ENCODE data around the gene LRRC56.

The LRRC56 gene

DNA sequence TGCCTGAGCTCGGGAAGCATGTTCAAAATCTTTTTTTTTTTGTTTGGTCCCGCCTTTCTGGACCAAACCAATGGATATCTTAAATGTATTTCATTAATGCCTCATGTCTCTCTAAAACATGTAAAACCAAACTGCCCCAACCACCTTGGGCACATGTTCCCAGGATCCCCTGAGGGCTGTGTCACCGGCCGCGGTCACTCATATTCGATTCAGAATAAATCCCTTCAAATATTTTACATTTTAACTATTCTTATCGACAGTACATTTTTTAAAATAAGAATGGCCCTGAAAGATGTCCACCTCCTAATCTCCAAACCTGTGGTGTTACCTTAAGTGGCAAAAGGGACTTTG lies 32.4 kb upstream of the LRRC56 start:
- ChIA-PET CTCF (interaction anchor here (0.7 to 1.6 kb wide), 3 partner anchors 14 to 1895 kb away, joined by 3 to 6 read pairs (median 3); no protein-coding TSS in a partner anchor), POLR2A (ENCODE audit: low non-redundant PET) (interaction anchor here (1.0 kb wide), 1 partner anchor 44 kb away, joined by 3 read pairs; no protein-coding TSS in a partner anchor)
- H3K27ac ChIP-seq = peak overlapping the region; percentile 98
- no peak for TF ChIP-seq CTCF (conservative IDR thresholded peaks at IDR 0.05; ENCODE audit: low read depth)
- DNase-seq (ENCODE audit: low spot score) = no peak

GRCh38 chr11:506238-506994 lies 30.9 kb upstream of the LRRC56 start:
- POLR2A ChIA-PET (ENCODE audit: low non-redundant PET) = interaction anchor here (0.6 to 1.3 kb wide), 3 partner anchors 9 to 64 kb away, joined by 4 to 7 read pairs (median 6); no protein-coding TSS in a partner anchor
- H3K27ac ChIP-seq = peak overlapping the region; percentile 98
- CTCF ChIA-PET = interaction anchor here (0.8 to 1.0 kb wide), 3 partner anchors 9 to 56 kb away, joined by 3 to 4 read pairs (median 3); no protein-coding TSS in a partner anchor
- peak; percentile 93 for DNase-seq (ENCODE audit: low spot score)
- TF ChIP-seq CTCF (conservative IDR thresholded peaks at IDR 0.05; ENCODE audit: low read depth) = no peak

DNA sequence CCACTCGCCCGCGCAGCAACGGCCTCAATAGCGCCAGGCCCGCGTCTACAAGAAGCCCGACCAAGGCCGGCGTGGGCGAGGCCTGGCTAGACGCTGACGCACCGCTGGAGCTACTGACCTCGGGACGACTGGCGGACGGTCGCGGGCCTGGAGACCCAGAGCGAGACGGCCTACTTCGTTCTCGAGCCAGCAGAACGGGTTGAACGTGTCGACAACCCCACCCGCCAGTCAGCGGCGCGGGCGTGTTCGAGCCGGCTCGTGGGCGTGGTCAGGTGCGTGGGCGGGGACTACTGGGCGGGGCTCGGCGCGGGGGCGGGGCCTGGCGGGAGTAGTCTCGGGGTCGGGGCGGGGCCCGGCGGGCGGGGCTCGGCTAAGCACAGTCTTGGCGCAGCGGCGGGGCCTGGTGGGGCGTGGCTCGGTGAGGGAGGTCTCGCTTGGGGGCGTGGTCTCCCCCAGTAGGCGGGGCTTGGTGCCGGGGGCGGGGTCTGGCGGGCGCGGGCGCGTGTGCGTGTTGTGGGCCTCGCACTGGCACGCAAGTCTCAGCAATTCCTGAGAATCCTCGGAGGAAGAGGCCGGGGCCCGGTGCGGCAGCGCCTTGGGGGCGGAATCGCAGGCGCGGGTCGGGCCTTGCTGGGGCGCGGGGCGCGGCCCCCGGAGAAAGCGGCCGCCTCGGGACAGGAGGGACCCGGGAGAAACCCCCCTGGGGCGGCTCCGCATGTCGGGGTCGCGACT lies 30.2 kb upstream of the LRRC56 start, which contains the start of gene RNH1:
RNH1 (minus strand) TSS at position 248 of the 732 bp plus-strand sequence. CDS start 5,080 bp downstream, outside the sequence.
- ChIA-PET CTCF (interaction anchor here (0.8 to 1.0 kb wide), 3 partner anchors 8 to 57 kb away, joined by 3 to 4 read pairs (median 3); no protein-coding TSS in a partner anchor), POLR2A (ENCODE audit: low non-redundant PET) (interaction anchor here (0.6 to 1.3 kb wide), 3 partner anchors 8 to 63 kb away, joined by 4 to 7 read pairs (median 6); no protein-coding TSS in a partner anchor)
- no peak for TF ChIP-seq CTCF (conservative IDR thresholded peaks at IDR 0.05; ENCODE audit: low read depth)
- DNase-seq (ENCODE audit: low spot score) = peak; percentile 94
- H3K27ac ChIP-seq = peak within 1 kb of the TSS; percentile 98

DNA sequence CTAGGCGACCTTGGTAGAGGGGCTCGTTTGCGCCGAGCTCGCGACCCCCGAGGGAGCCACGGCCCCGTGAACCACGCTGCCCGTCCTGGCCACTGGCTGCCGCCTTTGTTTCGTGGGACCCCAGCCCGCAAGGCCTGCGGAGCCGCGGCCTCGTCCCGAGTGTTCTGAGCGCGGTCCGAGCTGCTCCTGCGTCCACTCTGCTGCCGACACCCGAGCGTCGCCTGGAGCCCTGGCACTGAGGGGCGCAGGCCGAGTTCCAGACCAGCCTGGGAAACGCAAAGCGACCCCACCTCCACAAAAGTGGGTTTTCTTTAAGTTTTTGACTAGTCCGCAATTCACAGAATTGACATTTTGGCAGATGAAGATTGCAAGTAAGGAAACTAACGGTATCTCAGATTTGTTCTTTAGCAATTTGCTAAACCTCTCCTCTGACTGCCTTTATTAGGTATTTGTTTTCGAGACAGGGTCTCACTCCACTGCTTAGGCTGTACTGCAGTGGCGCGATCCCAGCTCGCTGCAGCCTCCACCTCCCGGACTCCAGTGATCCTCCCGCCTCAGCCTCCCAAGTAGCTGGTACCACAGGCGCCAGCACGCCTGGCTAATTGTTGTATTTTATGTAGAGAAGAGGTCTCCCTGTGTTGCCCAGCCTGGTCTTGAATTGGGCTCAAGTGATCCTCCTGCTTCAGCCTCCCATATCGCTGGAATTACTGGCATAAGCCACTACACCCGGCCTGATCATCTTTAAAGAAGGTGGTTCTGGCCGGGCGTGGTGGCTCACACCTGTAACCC lies 29.4 kb upstream of the LRRC56 start:
- H3K27ac ChIP-seq = peak overlapping the region; percentile 98
- no peak for TF ChIP-seq CTCF (conservative IDR thresholded peaks at IDR 0.05; ENCODE audit: low read depth)
- ChIA-PET CTCF (no interaction called here), POLR2A (ENCODE audit: low non-redundant PET) (interaction anchor here (0.5 kb wide), 1 partner anchor 12 kb away, joined by 3 read pairs; no protein-coding TSS in a partner anchor)
- DNase-seq (ENCODE audit: low spot score) = no peak

DNA sequence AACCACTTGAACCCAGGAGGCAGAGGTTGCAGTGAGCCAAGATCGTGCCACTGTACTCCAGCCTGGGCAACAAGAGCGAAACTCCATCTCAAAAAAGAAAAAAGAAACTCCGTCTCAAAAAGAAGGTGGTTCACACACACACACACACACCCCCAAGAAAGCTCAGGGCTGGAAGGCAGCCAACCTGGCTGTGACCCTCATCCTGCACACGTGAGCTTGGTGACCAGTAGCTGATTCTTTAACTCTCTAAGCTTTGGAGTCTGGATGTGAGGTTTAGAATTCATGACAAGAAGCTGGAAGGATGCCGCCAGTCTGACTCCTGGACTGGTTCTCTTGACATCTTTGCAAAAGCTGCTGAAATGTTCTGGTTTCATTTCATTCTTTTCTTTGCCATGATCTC lies 28.4 kb upstream of the LRRC56 start:
- TF ChIP-seq CTCF (conservative IDR thresholded peaks at IDR 0.05; ENCODE audit: low read depth) = no peak
- H3K27ac ChIP-seq = peak overlapping the region; percentile 98
- POLR2A ChIA-PET (ENCODE audit: low non-redundant PET) = interaction anchor here (0.6 kb wide), 1 partner anchor 58 kb away, joined by 3 read pairs; no protein-coding TSS in a partner anchor
- CTCF ChIA-PET = interaction anchor here (0.8 kb wide), 1 partner anchor 10 kb away, joined by 4 read pairs; no protein-coding TSS in a partner anchor
- no peak for DNase-seq (ENCODE audit: low spot score)
